Activated CD4-positive, alpha-beta T cell treated with anti-CD3 and anti-CD28 coated beads, Interleukin-2, amount 50 U/mL, for 48 hours (primary cell): ENCODE results near the gene PSG2.
"Not testable (repeated sequence)": the region's sequence is repeated elsewhere in the genome, so short reads cannot be mapped to it uniquely, and the experiment has no call there.

Experiments used
- DNase-seq, 2 experiments: peaks; one replicate each; pipeline ENCODE4 v3.0.0-alpha.2; 2020

Gene PSG2

DNA sequence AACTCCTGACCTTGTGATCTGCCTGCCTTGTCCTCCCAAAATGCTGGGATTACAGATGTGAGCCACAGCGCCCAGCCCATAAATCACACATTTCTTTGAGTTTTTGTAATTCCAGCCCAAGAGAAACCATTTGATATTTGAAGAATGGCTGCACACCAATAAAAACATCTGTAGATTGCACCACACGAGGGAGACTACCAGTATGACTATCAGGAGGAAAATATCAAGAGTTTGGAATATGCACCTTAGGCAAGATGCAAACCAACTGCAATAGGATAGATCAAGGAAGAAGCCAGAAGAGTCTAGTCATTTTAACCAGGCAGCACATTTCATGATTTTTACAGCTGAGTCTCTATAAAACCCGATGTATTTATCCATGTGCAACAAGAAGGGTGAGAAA, 20.1 kb downstream of the PSG2 start:
- DNase-seq: not testable (repeated sequence)

DNA sequence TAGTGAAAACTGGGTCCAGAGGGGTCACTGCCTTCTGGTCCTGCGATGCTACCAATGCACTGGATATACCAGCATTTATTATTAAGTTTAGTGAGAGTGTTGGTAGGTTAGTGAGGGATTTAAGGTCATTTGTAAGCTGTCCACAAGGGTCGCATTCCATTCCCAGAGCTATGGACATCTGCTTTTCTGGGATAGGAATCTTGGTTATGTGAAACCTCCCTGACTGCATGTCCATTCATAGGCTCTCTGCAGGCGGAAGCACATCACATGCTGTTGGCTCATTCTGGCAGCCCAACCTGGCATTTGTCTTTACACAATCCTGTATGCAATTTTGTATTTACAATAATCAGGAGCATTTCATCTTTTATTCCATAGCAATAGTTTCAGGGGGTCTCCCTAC, 21.2 kb downstream of the PSG2 start:
- not testable (repeated sequence) for DNase-seq

DNA sequence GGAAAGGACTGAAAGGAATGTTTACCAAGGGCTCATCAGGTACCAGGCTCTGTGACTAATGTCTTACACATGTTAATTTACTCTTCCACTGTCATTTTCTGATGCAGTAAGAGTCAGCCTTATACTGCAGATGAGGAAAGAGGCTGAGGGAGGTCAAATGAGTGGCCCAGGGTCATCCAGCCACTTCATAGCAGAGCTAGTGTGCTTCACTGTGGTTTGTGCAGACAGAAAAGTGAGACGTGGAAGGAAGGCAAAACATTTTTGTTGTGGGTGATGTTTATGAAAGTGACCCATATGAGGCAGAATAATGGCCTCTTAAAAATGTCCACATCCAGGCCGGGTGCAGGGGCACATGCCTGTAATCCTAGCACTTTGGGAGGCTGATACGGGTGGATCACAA, 22.2 kb downstream of the PSG2 start:
- not testable (repeated sequence) for DNase-seq

DNA sequence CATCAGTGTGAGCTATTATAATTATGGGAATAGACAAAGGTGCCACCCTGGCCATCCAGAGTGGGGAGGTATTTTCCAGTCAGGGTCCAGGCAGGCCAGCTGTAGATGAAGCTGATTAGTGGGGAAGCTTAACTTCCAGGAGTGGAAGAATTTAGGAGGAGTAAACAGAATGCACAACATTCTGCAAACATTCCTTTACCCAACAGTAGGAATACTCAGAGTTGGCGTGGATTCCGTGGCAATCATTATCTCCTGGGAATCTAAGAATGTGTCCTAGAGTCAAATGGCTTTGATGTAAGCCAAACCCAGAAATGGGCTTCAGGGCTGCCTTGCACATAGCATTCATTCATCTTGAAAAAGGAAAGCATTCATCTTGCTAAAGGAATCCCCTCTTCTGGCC, 23.0 kb downstream of the PSG2 start:
- DNase-seq: not testable (repeated sequence)

DNA sequence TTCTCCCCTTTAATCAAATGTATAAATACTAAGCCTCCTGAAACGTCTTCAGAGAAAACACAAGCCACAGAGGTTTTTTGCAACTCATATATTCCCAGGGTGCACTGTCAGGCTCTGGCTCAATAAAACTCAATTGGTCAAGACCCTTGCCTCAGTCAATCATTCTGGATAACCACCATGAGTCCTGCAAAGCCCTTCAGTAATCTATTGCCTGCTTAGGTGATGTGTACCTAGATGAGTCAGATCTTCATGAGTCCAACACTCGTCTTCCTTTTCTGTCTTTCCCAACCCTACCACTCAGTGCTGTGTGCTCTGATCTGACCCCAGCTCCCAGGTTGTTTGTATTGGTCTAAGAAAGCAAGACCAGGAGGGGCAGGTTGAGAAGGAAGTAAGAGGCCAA, 24.1 kb downstream of the PSG2 start:
- DNase-seq: not testable (repeated sequence)

DNA sequence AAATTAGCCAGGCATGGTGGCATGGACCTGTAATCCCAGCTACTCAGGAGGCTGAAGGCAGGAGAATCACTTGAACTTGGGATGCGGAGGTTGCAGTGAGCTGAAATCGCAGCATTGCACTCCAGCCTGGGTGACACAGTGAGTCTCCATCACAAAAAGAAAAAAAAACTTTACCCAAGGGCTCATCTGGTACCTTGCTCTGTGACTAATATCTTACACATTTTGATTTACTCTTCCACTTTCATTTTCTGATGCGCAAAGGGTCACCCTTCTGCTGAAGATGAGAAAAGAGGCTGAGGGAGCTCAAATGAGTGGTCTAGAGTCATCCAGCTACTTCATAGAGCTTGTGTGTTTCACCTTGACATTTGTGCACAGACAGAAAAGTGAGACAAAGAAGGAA, 34.5 kb downstream of the PSG2 start:
- DNase-seq: not testable (repeated sequence)

DNA sequence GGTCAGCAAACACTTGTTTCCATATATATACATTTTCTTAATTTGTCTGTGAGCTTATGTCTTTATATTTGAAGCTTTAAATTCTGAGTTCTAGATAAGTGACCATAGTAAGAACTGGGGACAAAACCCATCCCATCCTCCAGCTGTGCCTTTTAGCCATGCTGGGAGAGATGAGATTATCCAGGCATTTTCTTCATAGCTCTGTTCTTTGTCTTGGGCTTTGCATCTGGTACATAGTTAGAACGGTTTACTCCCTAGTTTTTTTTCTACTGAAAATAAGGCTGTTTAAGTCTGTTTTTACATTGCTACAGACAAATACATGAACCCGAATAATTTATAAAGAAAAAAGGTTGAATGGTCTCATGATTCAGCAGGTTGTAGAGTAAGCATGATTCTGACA, 35.9 kb downstream of the PSG2 start:
- not testable (repeated sequence) for DNase-seq

DNA sequence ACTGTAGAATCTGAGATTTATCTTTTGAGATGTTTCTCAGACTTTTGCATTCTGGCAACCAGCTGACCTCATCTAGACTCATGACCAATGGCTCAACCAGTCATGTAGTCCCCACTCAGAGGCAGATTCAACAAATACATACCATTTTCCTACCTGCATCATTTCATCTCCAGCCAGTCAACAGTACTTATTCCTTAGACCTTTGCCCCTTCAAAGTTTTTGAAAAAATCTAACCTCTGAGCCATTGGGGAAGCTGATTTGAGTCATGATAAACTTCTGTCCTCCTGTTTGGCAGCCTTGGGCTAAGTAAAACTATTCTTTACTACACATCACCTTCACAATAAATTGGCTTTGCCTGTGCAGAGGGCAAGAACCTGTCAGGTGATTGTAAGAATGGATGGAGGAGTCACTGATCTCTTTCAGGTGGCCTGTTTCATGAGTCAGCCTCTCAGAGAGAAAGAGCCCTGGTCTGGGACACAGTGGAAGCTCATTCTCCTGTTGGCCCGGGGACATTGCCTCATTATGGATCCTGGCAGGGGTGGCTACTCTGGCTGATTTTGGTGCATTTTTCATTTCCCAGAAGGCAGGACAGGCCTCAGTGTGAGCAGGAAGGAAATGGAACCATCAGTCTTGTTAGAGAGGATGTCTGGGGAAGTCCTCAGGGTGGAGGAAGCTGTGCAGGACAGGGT, 38.9 kb downstream of the PSG2 start:
- DNase-seq: not testable (repeated sequence)

DNA sequence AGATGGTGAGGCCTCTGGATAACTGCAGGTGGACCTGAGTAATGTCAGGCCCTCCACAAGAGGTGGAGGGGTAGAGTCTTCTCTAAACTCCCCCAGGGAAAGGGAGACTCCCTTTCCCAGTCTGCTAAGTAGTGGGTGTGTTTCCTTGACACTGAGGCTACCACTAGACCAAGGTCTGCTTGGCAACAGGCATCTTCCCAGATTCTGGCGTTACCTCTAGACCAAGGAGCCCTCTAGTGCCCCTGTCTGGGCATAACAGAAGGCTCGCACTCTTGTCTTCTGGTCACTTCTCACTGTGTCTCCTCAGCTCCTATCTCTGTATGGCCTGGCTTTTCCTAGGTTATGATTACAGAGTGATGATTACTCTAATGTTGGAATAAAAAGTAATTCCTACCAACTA, 50.9 kb downstream of the PSG2 start:
- DNase-seq: not testable (repeated sequence)

DNA sequence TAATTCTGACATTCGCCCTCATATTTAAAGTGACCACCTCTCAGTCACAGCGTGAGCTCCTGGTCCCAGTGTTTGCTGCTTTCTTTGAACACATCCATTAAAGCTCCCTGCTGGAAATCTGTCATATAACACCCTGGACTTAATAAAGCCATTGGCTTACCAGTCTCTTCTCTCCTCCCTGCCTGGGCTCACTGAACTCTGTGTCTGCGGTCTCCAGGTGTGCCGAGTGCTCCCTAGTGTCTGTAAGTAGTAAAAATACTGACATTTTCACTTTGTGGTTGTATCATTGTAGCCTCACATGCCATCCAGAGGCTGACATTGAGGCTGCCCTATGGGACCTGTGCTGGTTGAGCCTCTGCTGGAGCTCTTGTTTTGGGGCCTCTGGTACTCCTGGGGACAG, 53.6 kb downstream of the PSG2 start:
- no peak for DNase-seq

DNA sequence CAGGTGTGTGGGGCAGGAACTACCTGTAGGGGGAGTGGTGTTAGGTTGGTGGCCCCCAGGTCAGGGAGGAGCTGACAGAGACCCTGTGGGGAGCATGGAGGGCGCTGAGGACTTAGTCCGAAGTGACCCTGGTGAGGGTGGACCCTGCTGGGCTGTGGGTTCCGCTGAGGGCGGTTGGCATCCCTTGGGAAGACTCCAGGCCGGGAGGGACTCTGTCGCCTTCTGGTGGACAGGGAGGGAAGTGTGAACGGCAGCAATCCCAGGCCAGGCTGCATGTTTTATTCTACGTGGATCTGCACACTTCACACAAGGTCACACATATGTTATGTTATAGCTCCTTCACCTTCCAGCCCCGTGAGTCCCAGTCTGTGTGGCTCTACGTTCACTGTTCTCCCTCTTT, 54.5 kb downstream of the PSG2 start:
- not testable (repeated sequence) for DNase-seq

DNA sequence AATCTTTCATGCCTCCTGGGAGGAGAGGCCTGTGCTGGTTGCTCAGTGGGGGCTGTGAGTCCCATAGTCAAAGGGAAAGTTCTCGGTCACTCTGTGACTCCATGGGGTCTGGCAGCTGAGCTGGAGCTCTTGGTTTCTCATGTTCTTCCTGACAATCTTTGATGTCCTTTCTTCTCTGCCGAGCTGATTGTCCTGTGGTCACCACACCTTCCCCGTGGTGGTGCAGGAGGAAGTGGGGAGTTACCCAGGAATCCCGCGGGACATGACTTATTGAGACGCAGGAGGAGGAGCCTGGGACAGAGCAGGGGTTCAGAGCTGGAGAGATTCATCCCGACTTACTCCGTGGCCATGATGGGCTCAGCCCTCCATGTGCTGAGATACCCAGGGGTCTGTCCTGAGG, 55.4 kb downstream of the PSG2 start:
- DNase-seq: not testable (repeated sequence)

DNA sequence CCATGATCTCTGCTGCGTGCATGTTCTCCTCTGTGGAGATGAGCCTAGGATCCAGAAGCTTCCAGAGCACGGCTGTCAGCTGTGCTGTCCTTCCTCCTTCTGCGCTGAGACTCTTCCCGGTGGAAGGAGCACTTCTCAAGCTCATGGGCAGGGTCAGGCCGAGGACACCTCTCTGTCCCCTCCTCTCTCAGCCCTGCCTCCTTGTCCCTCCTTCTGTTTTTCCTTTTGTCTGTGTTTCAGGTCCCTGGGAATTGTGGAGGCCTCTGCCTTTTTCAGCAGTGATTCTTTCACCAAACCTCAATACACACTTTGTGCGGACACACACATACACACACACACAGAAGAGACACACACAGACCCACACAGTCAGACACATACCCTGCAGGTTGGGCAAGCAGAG, 56.1 kb downstream of the PSG2 start, which contains the start of gene PSG11:
Gene PSG11, minus strand, starts transcription at position 101 of the 400 bp plus-strand sequence. Its CDS starts 97 bp downstream, at position 4.
- DNase-seq: not testable (repeated sequence)

DNA sequence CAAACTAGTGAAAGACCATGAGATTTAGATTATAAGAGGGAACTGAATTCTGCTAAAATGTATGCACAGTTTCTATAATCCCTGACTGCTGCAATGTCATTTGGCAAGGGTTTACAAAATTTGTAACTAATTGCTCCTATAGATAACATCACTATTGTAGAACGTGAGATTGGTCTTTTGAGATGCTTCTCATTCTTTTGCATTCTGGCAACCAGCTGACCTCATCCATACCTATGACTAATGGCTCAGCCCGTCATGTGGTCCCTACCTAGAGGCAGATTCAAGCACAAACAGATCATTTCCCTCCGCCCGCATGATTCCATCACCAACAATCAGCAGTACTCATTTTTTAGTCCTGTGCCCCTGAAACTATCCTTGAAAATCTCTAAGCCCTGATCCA, 60.4 kb downstream of the PSG2 start:
- DNase-seq: not testable (repeated sequence)

DNA sequence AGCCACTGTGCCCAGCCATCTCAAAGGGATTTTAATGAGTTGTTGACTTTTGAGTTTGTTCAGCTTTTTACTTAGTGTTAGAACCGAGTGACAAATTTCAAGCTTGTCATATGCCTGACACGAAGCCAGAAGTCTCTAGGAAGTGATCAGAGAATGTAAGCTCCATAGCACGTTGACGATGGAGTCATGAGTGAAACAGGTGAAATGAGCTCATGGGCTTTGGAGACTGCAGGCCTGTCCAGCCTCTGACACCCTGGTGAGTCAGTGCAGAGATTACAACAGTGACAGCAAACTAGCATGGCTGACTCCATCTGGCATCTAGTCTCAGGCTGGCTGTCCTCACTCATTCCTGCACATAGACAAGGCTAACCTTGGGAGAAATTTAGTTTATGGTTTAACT, 60.9 kb downstream of the PSG2 start:
- DNase-seq: not testable (repeated sequence)

DNA sequence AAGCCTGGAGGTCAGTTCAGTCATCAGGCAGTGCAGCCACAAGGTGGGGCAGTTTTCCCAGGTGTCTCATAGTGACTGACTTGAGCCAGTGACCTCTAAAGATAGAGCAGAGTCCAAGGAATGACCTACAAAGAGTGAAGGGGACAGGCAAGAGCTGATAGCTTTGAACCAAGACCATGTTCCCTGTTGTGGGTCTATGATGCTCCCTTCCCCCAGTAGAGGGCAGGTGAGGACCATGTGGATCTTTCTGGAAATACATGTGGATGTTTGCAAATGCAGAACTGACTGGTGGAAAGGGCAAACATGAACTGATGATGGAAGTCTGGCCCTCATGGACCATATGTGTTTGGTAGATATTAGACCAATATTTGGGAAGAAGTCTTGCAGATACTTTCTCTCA, 62.9 kb downstream of the PSG2 start:
- not testable (repeated sequence) for DNase-seq
